Islet precursor cell (in vitro differentiated cells): ENCODE results near the gene RNF111.
"Not testable (repeated sequence)": the region's sequence is repeated elsewhere in the genome, so short reads cannot be mapped to it uniquely, and the experiment has no call there.

ENCODE experiments used
- DNase-seq: peaks from one replicate; pipeline ENCODE4 v3.0.0-alpha.2; 2018

The RNF111 gene

GRCh38 chr15:59063042-59063441 lies 75.6 kb downstream of the RNF111 start:
- no peak for DNase-seq

GRCh38 chr15:59069430-59069829 lies 82.0 kb downstream of the RNF111 start:
- no peak for DNase-seq

GRCh38 chr15:59074607-59075006 lies 87.1 kb downstream of the RNF111 start:
- DNase-seq, result no peak

- DNase-seq, result no peak
Observed at GRCh38 chr15:59087731-59088130, 100.3 kb downstream of the RNF111 start.

- no peak for DNase-seq
Observed at GRCh38 chr15:59094077-59094476, 106.6 kb downstream of the RNF111 start.

- no peak for DNase-seq
Observed at GRCh38 chr15:59096429-59096828, 109.0 kb downstream of the RNF111 start.

- DNase-seq, result no peak
Observed at GRCh38 chr15:59099162-59099685, 111.8 kb downstream of the RNF111 start.

- DNase-seq, result no peak
Observed at GRCh38 chr15:59104602-59104911, 117.1 kb downstream of the RNF111 start.

GRCh38 chr15:59104912-59105732 lies 117.7 kb downstream of the RNF111 start, which contains the start of gene CCNB2:
CCNB2 (plus strand) TSS chr15:59105146; CDS start chr15:59105269, 123 bp downstream.
- DNase-seq, result peak; percentile 95

- no peak for DNase-seq
Observed at GRCh38 chr15:59105854-59106253, 118.4 kb downstream of the RNF111 start.

- no peak for DNase-seq
Observed at GRCh38 chr15:59111251-59111650, 123.8 kb downstream of the RNF111 start.

- no peak for DNase-seq
Observed at GRCh38 chr15:59115047-59115446, 127.6 kb downstream of the RNF111 start.

GRCh38 chr15:59116141-59116540 lies 128.7 kb downstream of the RNF111 start:
- no peak for DNase-seq

GRCh38 chr15:59116771-59117170 lies 129.3 kb downstream of the RNF111 start:
- no peak for DNase-seq

GRCh38 chr15:59119625-59120024 lies 132.2 kb downstream of the RNF111 start:
- DNase-seq, result no peak

GRCh38 chr15:59120937-59121336 lies 133.5 kb downstream of the RNF111 start:
- DNase-seq, result no peak

- no peak for DNase-seq
Observed at GRCh38 chr15:59124261-59124660, 136.8 kb downstream of the RNF111 start.

- not testable (repeated sequence) for DNase-seq
Observed at GRCh38 chr15:59125683-59126082, 138.2 kb downstream of the RNF111 start.

- DNase-seq, result not testable (repeated sequence)
Observed at GRCh38 chr15:59127255-59127654, 139.8 kb downstream of the RNF111 start.

GRCh38 chr15:59131456-59131855 lies 144.0 kb downstream of the RNF111 start:
- DNase-seq, result no peak

GRCh38 chr15:59131969-59132562 lies 144.6 kb downstream of the RNF111 start:
- no peak for DNase-seq

GRCh38 chr15:59133929-59134427 lies 146.5 kb downstream of the RNF111 start:
- no peak for DNase-seq

GRCh38 chr15:59137566-59137965 lies 150.1 kb downstream of the RNF111 start:
- no peak for DNase-seq

GRCh38 chr15:59138243-59138642 lies 150.8 kb downstream of the RNF111 start:
- peak; percentile 88 for DNase-seq
